CD4-positive, alpha-beta T cell (primary cell): ENCODE data around the gene AKR1C8. TPM values are rescaled to one million over a fixed set of nuclear protein-coding genes. Genes with fewer than 3 reads are reported as not detected.
"Not testable (repeated sequence)": the region's sequence is repeated elsewhere in the genome, so short reads cannot be mapped to it uniquely, and the experiment has no call there.

ENCODE experiments used
- ATAC-seq: fragments of 200-7000 bp; cut with Tn5 transposase; one replicate; pipeline ENCODE4 v1.10.0; 2022; ENCODE audit warnings: mild to moderate bottlenecking; ENCODE audit not compliant: poor library complexity
- CTCF ChIA-PET: fragments of 350-600 bp; sonication (Branson Sonifier 250); formaldehyde crosslinking; loops from one replicate; lab custom pipeline; 2021; ENCODE audit warnings: antibody characterized with exemption, inconsistent platforms; lab: Charles Lee
- POLR2A ChIA-PET: fragments of 350-600 bp; sonication (Branson Sonifier 250); formaldehyde crosslinking; loops from one replicate; lab custom pipeline; 2021; ENCODE audit warnings: antibody characterized with exemption, inconsistent platforms; lab: Charles Lee
- DNase-seq, 14 experiments: peaks; one replicate each; pipeline ENCODE4 v3.0.0-alpha.2; 2013 to 2020; ENCODE audit warnings: mixed read lengths in 2 of 14
- H3K27ac ChIP-seq, 2 donors: one replicate each; pipeline versions ENCODE4 v1.5.1 to v1.7.0; 2013; ENCODE audit warnings: low read length in 2 of 2, low read depth in 1 of 2, mild to moderate bottlenecking in 1 of 2
- H3K27me3 ChIP-seq, 2 experiments: 1 replicate in 1 of 2; 2 replicates in 1 of 2; pipeline versions ENCODE4 v1.6.1 to v1.7.0; 2013; ENCODE audit warnings: low read length in 2 of 2, control low read depth in 1 of 2, mild to moderate bottlenecking in 1 of 2, moderate library complexity in 1 of 2; ENCODE audit not compliant: insufficient read depth in 2 of 2, control insufficient read depth in 1 of 2
- H3K36me3 ChIP-seq: one replicate; pipeline ENCODE4 v1.6.1; 2013; ENCODE audit warnings: low read length, control low read depth; ENCODE audit not compliant: insufficient read depth
- H3K4me1 ChIP-seq: one replicate; pipeline ENCODE4 v1.6.1; 2013; ENCODE audit warnings: low read length, control low read depth; ENCODE audit not compliant: insufficient read depth
- H3K4me3 ChIP-seq: one replicate; pipeline ENCODE4 v1.5.1; 2013; ENCODE audit warnings: mild to moderate bottlenecking, low read length, moderate library complexity
- H3K9me3 ChIP-seq, 2 experiments: 1 replicate in 1 of 2; 2 replicates in 1 of 2; pipeline versions ENCODE4 v1.6.1 to v1.7.0; 2013; ENCODE audit warnings: low read length in 2 of 2, mild to moderate bottlenecking in 2 of 2, control low read depth in 1 of 2, moderate library complexity in 1 of 2; ENCODE audit not compliant: control insufficient read depth in 1 of 2, insufficient read depth in 1 of 2
- H3K27ac Mint-ChIP-seq: one replicate; pipeline ENCODE4 v1.8.0; 2020; ENCODE audit warnings: mixed read lengths
- H3K27me3 Mint-ChIP-seq: one replicate; pipeline ENCODE4 v1.8.0; 2021; ENCODE audit warnings: mixed read lengths
- H3K36me3 Mint-ChIP-seq: one replicate; pipeline ENCODE4 v1.8.0; 2021; ENCODE audit warnings: low read depth, mixed read lengths
- H3K4me1 Mint-ChIP-seq: one replicate; pipeline ENCODE4 v1.8.0; 2021; ENCODE audit warnings: low read depth, mixed read lengths
- H3K4me3 Mint-ChIP-seq: one replicate; pipeline ENCODE4 v1.8.0; 2020; ENCODE audit warnings: mild to moderate bottlenecking, mixed read lengths
- H3K9me3 Mint-ChIP-seq: one replicate; pipeline ENCODE4 v1.8.0; 2020; ENCODE audit warnings: mixed read lengths
- CTCF ChIP-seq: fragments of 200-600 bp; IDR thresholded peaks from one replicate; pipeline ENCODE4 v1.8.0; 2022; ENCODE audit warnings: antibody characterized with exemption, mild to moderate bottlenecking
- intact Hi-C, 2 experiments: fragments of 100-400 bp; cut with DNase I in 1 of 2; cut with micrococcal nuclease in 1 of 2; formaldehyde crosslinking; loops; one replicate each; pipeline versions ENCODE4 v1.15.1 to v1.9.0; 2023 to 2025; cut with DNase I, micrococcal nuclease
- total RNA-seq, 174 experiments: library from RNA in 2 of 174; stranded (reverse) in 2 of 174; gene quantifications; one replicate each; pipeline ENCODE4 v1.2.3 and lab custom pipeline; 2021 to 2026

The AKR1C8 gene
- total RNA-seq, 2 experiments from 2014 or later = 0.27 to 0.28 TPM

DNA sequence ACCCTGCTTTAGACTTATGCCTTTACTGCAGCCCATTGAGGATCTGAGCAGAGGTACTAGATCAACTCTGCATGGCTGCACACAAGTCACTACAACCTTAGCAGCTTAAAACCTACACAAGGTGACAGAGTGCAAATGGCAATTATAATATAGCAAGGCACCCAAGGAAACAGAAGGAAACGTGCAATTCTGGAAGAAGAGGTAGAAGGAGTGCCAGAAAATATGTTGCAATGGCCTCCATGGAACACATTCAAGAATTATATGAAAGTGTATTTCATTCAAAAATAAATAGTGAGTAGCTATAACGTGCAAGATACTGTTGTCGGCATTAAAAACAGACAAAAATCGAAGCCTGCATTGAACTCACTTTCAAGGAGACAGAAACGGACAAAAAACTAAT, 2.9 kb upstream of the AKR1C8 start:
- DNase-seq (no peak), ATAC-seq (no peak)
- Mint-ChIP-seq H3K36me3 (no peaks in the 10 kb centered on the region), H3K4me1 (no peaks in the 10 kb centered on the region), H3K27me3 (no peaks in the 10 kb centered on the region), H3K27ac (no peak overlapping the region), H3K4me3 (no peak overlapping the region), H3K9me3 (no peaks in the 10 kb centered on the region)
- intact Hi-C loops = no loop called here
- Histone ChIP-seq H3K27me3 (no peaks in the 10 kb centered on the region), H3K27ac (no peak overlapping the region), H3K4me3 (no peak overlapping the region), H3K4me1 (no peaks in the 10 kb centered on the region), H3K36me3 (no peaks in the 10 kb centered on the region), H3K9me3 (no peaks in the 10 kb centered on the region)
- ChIA-PET CTCF (no interaction called here), POLR2A (no interaction called here)
- no peak for TF ChIP-seq CTCF

- TF ChIP-seq CTCF = no peak
- H3K4me1 Mint-ChIP-seq = no peaks in the 10 kb centered on the region
- no peaks in the 10 kb centered on the region for H3K36me3 Mint-ChIP-seq
- H3K27me3 Mint-ChIP-seq = no peaks in the 10 kb centered on the region
- DNase-seq (no peak), ATAC-seq (no peak)
- no peak overlapping the region for H3K27ac Mint-ChIP-seq
- peaks cover 2% of the 10 kb centered on the region for H3K9me3 Mint-ChIP-seq
- Histone ChIP-seq H3K4me3 (no peak overlapping the region), H3K9me3 (no peaks in the 10 kb centered on the region), H3K27me3 (no peaks in the 10 kb centered on the region), H3K36me3 (no peaks in the 10 kb centered on the region), H3K27ac (no peak overlapping the region), H3K4me1 (no peaks in the 10 kb centered on the region)
- intact Hi-C loops = no loop called here
- CTCF ChIA-PET = no interaction called here
- POLR2A ChIA-PET = no interaction called here
- H3K4me3 Mint-ChIP-seq = no peak overlapping the region
Measured at GRCh38 chr10:5183923-5184322, 1.0 kb downstream of the AKR1C8 start.

GRCh38 chr10:5180503-5180902, 4.4 kb downstream of the AKR1C8 start:
- intact Hi-C loops, H3K9me3 Mint-ChIP-seq, H3K9me3 ChIP-seq, H3K27me3 ChIP-seq, H3K36me3 ChIP-seq, H3K36me3 Mint-ChIP-seq, POLR2A ChIA-PET, CTCF ChIA-PET, H3K4me3 Mint-ChIP-seq, DNase-seq, H3K4me3 ChIP-seq, H3K4me1 Mint-ChIP-seq, H3K4me1 ChIP-seq, ATAC-seq, H3K27ac ChIP-seq, H3K27ac Mint-ChIP-seq, H3K27me3 Mint-ChIP-seq: not testable (repeated sequence)

- CTCF ChIA-PET, POLR2A ChIA-PET, H3K4me1 ChIP-seq, H3K36me3 ChIP-seq, intact Hi-C loops, H3K27ac Mint-ChIP-seq, H3K4me1 Mint-ChIP-seq, H3K9me3 Mint-ChIP-seq, DNase-seq, H3K4me3 ChIP-seq, H3K9me3 ChIP-seq, H3K27me3 Mint-ChIP-seq, H3K36me3 Mint-ChIP-seq, H3K27me3 ChIP-seq, H3K4me3 Mint-ChIP-seq, H3K27ac ChIP-seq, ATAC-seq: not testable (repeated sequence)
Measured at GRCh38 chr10:5175581-5175980, 9.4 kb downstream of the AKR1C8 start.
